ENCODE results near the gene AP4S1. TPM values are rescaled to one million over a fixed set of nuclear protein-coding genes. Genes with fewer than 3 reads are reported as not detected.
A peak's percentile ranks its signal among the peaks of the same experiment; 100 is the strongest.

AP4S1 gene
- total RNA-seq, 1 donor from 2014 or later, result 4.2 TPM

GRCh38 chr14:31127690-31128089, 102.2 kb downstream of the AP4S1 start:
- no peak overlapping the region for H3K4me3 ChIP-seq
- H3K4me1 ChIP-seq, result no peaks in the 10 kb centered on the region
- DNase-seq (ENCODE audit: low spot score in 2 of 2), result no peak
- TF ChIP-seq CTCF (IDR thresholded peaks at IDR 0.05), result no peak
- no peaks in the 10 kb centered on the region for H3K27me3 ChIP-seq
- H3K27ac ChIP-seq, result no peak overlapping the region
- no peaks in the 10 kb centered on the region for H3K9me3 ChIP-seq
- intact Hi-C loops (cut with DNase I), result no loop called here
- H3K36me3 ChIP-seq, result peaks cover 49 to 56% of the 10 kb centered on the region in 2 donors

GRCh38 chr14:31128601-31129526, 103.4 kb downstream of the AP4S1 start:
- no peaks in the 10 kb centered on the region for H3K4me1 ChIP-seq
- intact Hi-C loops (cut with DNase I), result no loop called here
- peak overlapping the region in 1 of 2 donors; percentile 17 for H3K27ac ChIP-seq
- H3K36me3 ChIP-seq, result peaks cover 48 to 60% of the 10 kb centered on the region in 2 donors
- no peak for DNase-seq (ENCODE audit: low spot score in 2 of 2)
- no peaks in the 10 kb centered on the region for H3K27me3 ChIP-seq
- H3K4me3 ChIP-seq, result no peak overlapping the region
- TF ChIP-seq CTCF (IDR thresholded peaks at IDR 0.05), result no peak
- H3K9me3 ChIP-seq, result no peaks in the 10 kb centered on the region

GRCh38 chr14:31133133-31133532, 107.7 kb downstream of the AP4S1 start:
- no peaks in the 10 kb centered on the region for H3K9me3 ChIP-seq
- intact Hi-C loops (cut with DNase I), result no loop called here
- DNase-seq (ENCODE audit: low spot score in 2 of 2), result no peak
- no peak for TF ChIP-seq CTCF (IDR thresholded peaks at IDR 0.05)
- peaks cover 66 to 68% of the 10 kb centered on the region in 2 donors for H3K36me3 ChIP-seq
- no peak overlapping the region for H3K4me3 ChIP-seq
- H3K27me3 ChIP-seq, result no peaks in the 10 kb centered on the region
- H3K27ac ChIP-seq, result no peak overlapping the region
- H3K4me1 ChIP-seq, result no peaks in the 10 kb centered on the region

GRCh38 chr14:31137214-31137889, 111.9 kb downstream of the AP4S1 start:
- intact Hi-C loops (cut with DNase I), result no loop called here
- H3K9me3 ChIP-seq, result no peaks in the 10 kb centered on the region
- H3K27me3 ChIP-seq, result no peaks in the 10 kb centered on the region
- H3K4me3 ChIP-seq, result no peak overlapping the region
- peaks cover 70 to 79% of the 10 kb centered on the region in 2 donors for H3K36me3 ChIP-seq
- no peak for DNase-seq (ENCODE audit: low spot score in 2 of 2)
- no peak overlapping the region for H3K27ac ChIP-seq
- no peaks in the 10 kb centered on the region for H3K4me1 ChIP-seq
- no peak for TF ChIP-seq CTCF (IDR thresholded peaks at IDR 0.05)

- Histone ChIP-seq H3K9me3 (no peaks in the 10 kb centered on the region), H3K27me3 (no peaks in the 10 kb centered on the region), H3K4me1 (no peaks in the 10 kb centered on the region), H3K36me3 (peaks cover 71 to 83% of the 10 kb centered on the region in 2 donors), H3K27ac (no peak overlapping the region), H3K4me3 (no peak overlapping the region)
- no peak for DNase-seq (ENCODE audit: low spot score in 2 of 2)
- intact Hi-C loops (cut with DNase I), result no loop called here
- no peak for TF ChIP-seq CTCF (IDR thresholded peaks at IDR 0.05)
These were observed 112.9 kb downstream of the AP4S1 start for GRCh38 chr14:31138301-31138700.

Data from ascending aorta (tissue), 2 donors.